T-helper 9 cell (primary cell): Measurements from ENCODE around the gene CHCHD1.
"Not testable (repeated sequence)": the region's sequence is repeated elsewhere in the genome, so short reads cannot be mapped to it uniquely, and the experiment has no call there.

ENCODE experiments used
- DNase-seq: peaks from one replicate; pipeline ENCODE4 v3.0.0-alpha.2; 2020

CHCHD1 gene

DNA sequence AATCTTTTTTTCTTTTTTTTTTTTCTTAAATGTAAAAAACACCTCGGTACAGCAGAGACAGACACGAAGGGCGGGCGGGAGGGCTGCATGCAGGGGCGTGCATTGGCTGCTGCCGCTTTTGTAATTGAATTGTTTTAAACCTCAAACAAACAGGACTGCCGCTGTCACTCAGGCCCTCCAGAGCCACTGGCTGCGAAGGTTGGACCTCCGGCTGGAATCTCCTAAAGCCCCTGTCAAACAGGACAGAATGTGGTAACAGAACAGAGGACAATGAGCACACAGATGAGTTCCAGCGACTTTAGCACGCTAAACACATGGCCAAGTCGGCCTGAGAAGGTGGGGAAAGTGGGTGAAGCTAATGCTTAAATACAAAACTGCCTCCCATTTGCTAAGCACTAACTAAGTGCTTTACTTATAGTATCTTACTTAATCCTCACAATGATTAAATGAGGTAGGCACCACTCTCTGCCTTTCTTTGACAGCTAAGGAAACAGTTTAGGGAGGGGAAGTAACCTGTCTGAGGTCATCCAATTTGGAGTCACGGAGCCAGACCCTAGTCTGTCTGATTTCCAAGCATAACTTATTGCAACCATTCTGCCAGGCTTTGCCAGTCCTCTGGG is 32.5 kb downstream of the CHCHD1 start:
- no peak for DNase-seq

DNA sequence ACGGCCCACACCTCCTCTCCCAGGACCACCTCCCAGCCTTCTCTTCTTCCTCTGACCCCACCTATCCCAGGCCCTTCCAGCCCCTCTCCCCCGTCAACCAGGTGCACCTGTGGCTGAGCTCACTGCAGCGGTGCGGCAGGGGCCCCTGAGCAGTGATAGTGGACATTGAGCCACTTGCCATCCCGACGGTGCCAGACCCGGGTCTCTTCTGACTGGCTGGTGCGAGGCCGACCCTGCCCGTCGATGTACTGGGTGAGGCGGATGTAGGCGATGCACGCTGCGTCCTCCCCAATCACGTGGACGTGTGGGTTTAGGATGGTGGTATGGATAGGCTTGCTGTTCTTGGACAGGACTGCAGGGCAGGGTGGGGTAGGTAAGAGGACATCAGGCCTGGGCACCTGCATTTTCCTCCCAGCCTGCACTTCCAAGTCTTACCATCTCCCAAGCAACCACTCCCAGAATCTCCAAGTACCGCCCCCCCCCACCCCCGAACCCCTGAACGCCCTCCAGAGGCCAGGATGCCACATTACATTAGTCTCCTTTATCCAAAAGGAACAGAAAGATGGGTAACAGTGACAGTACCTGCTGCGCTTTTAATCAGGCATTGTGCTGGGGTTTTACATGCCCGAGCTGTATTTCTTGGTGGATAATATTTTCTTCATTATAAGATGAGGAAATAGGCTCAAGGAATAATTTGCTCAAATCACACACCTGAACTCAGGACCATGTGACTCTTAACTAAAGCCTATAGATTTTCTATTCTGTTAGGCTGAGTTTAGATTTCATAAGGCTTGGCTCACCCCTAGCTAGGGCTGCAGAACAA is 33.3 kb downstream of the CHCHD1 start:
- no peak for DNase-seq

DNA sequence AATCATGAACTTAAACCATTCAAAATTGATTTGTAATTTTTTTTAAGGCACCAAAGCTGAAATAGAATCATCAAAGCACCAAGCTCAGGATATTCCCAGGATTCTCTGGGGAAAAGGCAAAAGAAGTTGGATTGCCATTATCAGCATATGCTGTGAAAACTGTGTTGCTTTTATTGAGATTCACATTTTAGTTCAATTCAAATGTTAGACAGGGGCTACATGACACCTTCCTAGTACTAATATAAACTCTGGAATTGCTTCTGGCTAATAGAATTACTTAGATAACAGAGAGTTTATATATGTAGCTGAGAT is 33.8 kb downstream of the CHCHD1 start:
- DNase-seq: no peak

DNA sequence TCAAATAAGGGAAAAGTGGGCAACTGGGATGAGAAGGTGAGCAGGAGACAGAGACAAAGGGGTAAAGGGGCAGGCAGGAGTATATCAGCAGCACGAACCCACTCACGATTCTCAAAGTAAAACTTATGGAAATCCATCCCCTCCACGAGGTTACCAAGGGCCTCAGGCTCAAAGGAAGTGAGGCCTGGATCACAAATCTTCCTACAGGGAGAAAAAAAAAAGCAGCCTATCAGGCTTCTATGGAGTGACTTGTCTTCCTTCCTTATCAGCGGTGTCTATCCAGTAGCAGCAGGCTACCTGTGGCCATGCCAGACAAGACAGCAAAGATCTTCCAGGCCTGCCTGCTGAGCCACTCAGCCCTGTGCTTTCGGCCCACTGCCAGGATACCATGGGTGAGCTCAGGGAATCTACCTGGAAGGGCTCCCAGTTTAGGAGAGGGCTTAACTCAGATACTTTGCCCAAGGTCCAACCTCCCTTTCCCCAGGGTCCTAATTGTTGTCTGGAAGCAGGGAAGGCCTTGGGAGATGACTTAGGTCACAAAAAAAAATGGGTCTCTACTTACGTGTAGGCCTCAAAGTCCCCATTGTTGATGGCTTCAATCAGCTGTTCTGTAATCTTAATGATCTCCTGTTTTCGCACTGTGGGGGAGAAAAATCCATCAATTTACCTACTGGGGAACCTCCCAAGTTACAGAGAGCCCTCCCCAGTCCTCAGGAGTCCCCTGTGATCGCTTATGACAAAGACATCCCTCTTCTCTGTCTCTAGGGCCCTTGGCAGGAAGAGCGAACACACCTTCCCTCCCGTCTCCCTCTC is 35.3 kb downstream of the CHCHD1 start:
- DNase-seq: no peak

DNA sequence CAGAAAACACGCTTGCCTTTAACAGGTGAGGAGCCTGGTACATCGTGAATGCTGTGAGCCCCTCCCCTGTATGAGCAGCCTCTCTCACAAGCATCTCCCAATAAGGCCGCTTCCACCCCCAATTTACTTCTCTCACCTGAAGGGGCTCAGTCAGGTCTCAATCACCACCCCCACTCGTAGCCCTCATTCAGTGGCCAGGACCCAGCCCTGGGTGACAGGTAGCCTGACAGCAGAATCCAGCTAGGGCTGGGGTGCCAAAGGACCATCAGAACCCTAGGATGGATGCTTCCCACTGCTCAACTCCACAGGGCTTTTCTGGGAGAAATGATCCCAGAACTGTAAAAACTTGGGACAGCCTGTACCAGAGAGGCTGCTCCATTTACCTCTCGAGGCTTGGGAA is 36.0 kb downstream of the CHCHD1 start:
- DNase-seq: no peak

DNA sequence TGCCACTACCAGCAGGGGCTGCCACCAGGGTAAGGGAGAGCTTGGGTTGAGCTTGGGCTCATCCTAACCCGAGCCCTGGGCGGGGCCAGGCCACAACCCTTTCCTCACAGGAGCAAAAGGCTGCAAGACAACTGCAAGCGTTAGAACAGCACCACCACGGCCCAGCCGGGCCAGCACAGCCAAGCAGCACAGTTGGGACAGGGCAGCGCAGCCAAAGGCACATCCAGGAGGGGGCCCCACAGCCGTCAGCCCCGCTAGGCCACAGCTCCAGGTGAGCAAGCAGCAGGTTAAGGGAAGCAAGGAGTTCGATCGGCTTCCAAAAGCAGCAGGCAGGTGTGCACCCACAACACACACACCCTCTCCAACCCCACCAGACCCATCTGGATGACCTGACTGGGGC is 36.6 kb downstream of the CHCHD1 start:
- DNase-seq: no peak

DNA sequence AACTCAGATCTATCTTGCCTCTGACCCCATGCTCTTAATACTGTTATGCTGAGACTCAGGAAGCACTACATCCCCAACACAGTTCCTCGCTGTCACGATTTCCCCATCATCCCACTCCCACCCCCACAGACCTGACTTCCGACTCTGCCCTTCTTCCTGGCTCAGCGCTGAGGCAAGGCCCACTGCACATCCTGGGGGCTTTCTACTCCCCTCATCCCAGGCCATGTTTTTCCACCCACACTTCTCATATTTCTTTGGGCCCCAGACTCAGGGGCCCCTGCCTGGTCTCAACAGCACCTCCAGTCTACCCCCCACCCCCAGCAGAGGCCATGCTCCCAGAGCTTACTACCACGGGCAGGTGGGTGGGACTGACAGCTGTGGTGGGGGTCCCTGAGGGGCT is 37.2 kb downstream of the CHCHD1 start:
- no peak for DNase-seq

DNA sequence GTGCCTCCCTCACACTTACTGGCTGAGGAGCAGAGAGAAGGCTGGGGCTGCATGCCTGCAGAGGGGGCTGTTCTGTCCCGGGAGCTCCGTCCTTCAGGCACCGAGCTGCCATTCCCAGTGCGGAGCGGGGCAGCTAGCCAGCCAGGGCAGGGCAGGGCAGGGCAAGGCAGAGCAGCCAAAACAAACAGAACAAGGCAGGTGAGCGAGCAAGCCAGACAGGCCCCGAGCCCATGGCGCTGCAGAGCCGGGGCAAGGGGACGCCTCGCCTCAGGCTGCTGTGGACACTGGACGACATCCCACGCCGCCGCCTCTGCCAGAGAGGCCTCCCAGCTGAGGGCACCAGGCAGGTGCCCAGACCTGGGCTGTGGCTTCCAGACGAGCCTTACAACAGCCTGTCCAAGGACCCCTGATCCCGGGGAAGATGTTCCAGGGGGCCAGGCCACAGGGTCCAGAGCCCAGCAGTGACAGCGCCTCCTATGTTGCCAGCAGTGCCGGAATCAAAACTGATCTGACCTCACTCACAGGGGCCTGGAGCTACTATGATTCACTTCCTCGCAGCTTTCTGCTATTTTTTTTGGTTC is 37.8 kb downstream of the CHCHD1 start:
- no peak for DNase-seq

DNA sequence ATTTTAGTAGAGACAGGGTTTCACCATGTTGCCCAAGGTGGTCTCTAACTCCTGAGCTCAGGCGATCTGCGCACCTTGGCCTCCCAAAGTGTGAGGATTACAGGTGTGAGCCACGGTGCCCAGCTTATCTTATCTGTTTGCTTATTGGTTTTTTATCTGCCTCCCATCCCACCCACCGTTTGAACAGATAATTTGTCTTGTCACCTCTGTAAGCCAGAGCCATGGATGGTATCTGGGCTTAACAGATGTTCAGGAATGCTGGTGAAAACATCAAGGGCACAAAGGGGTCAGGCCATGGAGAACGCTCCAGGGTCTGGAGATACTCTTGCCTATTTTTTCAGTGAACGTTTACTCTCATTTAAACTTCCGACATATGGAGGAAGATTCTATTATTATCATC is 41.5 kb downstream of the CHCHD1 start:
- no peak for DNase-seq

DNA sequence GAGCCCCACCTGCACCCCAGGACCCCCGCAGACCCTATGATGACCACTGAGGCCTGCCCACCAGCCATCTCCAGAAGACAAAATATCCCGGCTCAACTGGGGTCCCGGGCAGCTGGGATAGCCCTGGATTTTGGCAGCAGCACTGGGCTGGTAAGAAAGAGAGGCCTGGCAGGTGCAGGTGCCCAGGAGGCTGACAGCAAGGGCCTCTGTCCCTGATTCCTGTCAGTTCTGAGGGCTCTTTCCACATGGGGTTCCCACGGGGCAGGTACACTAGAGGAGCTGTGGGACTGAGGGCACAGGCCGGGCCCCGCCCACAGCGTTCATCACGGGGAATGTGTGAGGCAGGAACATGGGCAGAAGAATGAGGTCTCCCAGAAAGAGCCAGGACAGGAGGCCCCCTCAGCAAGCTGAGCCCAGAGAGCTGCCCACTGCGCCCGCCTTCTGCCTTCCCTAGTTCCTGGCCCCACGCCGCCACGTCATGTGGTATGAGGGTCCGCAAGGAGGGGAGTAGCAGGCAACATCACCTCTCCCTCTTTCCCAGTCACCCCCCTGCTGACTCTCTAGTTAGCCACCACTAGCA is 42.4 kb downstream of the CHCHD1 start:
- DNase-seq: no peak

DNA sequence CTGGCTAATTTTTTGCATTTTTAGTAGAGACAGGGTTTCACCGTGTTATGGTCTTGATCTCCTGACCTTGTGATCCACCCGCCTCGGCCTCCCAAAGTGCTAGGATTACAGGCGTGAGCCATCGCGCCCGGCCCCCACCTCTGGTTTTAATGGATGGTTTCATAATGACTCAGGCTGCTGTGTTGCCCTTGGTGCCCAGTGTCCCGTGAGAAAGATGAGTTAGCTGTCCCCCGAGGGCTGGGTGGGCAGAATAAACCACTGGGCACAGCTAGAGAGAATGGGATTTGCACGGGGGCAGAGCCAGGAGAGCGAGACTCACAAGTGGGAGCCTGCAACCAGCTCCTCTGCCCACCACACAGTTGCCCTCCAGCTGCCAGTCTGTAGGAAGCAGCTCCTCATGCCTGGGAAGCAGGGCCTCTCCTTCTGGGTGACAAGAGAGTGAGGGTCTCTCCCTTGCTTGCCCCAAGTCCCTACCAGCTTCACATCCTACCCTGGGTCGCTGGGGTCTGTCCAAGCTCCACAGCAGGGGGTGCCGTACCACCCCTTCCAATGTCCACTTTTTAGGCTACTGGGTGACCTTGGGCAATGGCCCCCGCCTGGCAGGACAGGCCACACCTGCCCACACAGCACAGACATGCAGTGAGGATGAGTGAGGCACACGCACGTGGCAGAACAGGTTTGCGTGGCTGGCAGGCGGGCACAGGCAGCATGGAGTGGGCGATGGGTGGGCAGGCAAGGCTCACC is 45.7 kb downstream of the CHCHD1 start:
- no peak for DNase-seq

DNA sequence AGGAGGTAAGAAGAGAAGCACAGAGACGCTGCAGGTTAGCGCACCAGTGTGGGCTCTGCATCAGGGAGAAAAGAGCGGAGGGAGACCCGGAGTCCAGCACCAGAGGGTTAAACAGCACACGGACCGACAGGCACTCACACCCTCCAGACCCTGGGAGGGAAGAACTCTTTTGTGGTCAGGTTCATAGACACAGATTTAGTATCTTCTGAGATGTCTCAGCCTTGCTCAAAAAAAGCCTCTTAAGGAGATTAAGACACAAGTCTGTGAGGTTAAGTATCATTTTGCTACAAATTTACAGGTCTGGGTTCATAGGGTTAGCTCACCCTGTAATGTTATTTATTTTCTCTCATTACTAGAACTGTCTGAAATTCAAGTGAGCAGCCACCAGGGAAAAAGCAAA is 46.3 kb downstream of the CHCHD1 start:
- DNase-seq: no peak

DNA sequence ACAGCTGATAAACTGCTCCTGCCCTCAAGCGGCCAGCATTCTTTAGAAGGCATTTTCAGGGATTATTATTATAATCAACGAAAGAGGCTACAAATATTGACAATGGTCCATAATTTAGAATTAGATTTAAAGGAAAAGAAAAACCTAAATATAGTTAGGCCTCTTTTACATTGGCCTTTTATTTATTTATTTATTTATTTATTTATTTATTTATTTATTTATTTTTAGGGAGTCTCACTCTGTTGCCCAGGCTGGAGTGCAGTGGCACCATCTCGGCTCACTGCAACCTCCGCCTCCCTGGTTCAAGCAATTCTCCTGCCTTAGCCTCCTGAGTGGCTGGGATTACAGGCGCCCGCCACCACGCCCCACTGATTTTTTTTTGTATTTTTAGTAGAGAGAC is 47.2 kb downstream of the CHCHD1 start:
- not testable (repeated sequence) for DNase-seq
